ENCODE data around the gene FASTKD2. TPM values are rescaled to one million over a fixed set of nuclear protein-coding genes. Genes with fewer than 3 reads are reported as not detected.
A peak's percentile ranks its signal among the peaks of the same experiment; 100 is the strongest.

Gene FASTKD2
- total RNA-seq, 1 experiment from 2014 or later, result 31.5 TPM

GRCh38 chr2:206764673-206765241 lies 649 bp upstream of the FASTKD2 start:
- peaks cover 22% of the 10 kb centered on the region for H3K4me1 Mint-ChIP-seq (ENCODE audit: low read depth, unreplicated experiment)
- no TSS peak for BruUV-seq (replicated peaks)
- no peaks in the 10 kb centered on the region for H3K9me3 Mint-ChIP-seq (ENCODE audit: low read depth, unreplicated experiment)
- intact Hi-C loops (cut with micrococcal nuclease; ENCODE audit: unreplicated experiment), result loop anchor here (5.0 kb wide), 1 partner anchor 207 kb away; no protein-coding TSS in a partner anchor
- H3K27me3 Mint-ChIP-seq (ENCODE audit: unreplicated experiment), result no peaks in the 10 kb centered on the region
- H3K4me3 Mint-ChIP-seq (ENCODE audit: low read depth, unreplicated experiment), result peak overlapping the region; percentile 77
- no peak for TF ChIP-seq CTCF (IDR thresholded peaks at IDR 0.05; ENCODE audit: unreplicated experiment)
- H3K27ac Mint-ChIP-seq (ENCODE audit: unreplicated experiment), result peak overlapping the region; percentile 94
- CTCF ChIA-PET, result no interaction called here
- peak; percentile 2 for DNase-seq
- peaks cover 26% of the 10 kb centered on the region for H3K36me3 Mint-ChIP-seq (ENCODE audit: insufficient read depth, unreplicated experiment)

DNA sequence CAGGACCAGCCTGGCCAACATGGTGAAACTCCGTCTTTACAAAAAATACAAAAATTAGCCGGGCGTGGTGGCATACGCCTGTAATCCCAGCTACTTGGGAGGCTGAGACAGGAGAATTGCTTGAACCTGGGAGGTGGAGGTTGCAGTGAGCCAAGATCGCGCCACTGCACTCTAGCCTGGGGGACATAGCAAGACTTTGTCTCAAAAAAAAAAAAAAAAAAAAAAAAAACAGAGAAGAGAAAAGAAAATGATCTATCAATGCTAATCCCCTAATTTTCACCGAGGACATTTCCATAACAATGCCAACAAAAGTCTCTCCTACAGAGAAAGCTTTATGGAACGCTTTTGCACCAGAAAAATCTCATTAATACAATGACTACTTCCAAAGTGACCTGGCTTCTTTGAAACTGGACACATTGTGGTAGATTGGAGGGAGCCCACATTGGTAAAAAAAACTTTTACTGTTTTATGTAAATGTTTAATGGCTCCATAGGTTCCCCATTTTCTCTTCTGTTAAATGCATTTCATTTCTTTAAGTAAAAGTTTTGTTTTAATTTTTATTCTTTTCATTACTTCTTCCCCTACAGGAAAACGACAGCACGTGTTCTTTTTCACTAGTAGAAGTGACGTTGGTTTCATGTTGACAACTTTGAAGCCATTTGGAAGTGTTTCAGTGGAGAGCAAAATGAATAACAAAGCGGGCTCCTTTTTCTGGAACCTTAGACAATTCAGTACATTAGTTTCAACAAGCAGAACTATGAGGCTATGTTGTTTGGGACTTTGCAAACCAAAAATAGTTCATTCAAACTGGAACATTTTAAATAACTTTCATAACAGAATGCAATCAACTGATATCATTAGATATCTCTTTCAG lies 888 bp downstream of the FASTKD2 start:
- TF ChIP-seq CTCF (IDR thresholded peaks at IDR 0.05; ENCODE audit: unreplicated experiment), result no peak
- Mint-ChIP-seq H3K9me3 (ENCODE audit: low read depth, unreplicated experiment) (no peaks in the 10 kb centered on the region), H3K27ac (ENCODE audit: unreplicated experiment) (peak overlapping the region; percentile 94), H3K36me3 (ENCODE audit: insufficient read depth, unreplicated experiment) (peaks cover 36% of the 10 kb centered on the region), H3K4me1 (ENCODE audit: low read depth, unreplicated experiment) (peaks cover 22% of the 10 kb centered on the region), H3K4me3 (ENCODE audit: low read depth, unreplicated experiment) (peak overlapping the region; percentile 77), H3K27me3 (ENCODE audit: unreplicated experiment) (no peaks in the 10 kb centered on the region)
- CTCF ChIA-PET, result interaction anchor here (0.7 kb wide), 1 partner anchor 1607 kb away, joined by 9 read pairs; no protein-coding TSS in a partner anchor
- intact Hi-C loops (cut with micrococcal nuclease; ENCODE audit: unreplicated experiment), result loop anchor here (5.0 kb wide), 1 partner anchor 209 kb away; no protein-coding TSS in a partner anchor
- BruUV-seq (replicated peaks), result no TSS peak
- DNase-seq, result no peak

GRCh38 chr2:206774871-206775270 lies 9.5 kb downstream of the FASTKD2 start:
- Mint-ChIP-seq H3K27me3 (ENCODE audit: unreplicated experiment) (no peaks in the 10 kb centered on the region), H3K4me3 (ENCODE audit: low read depth, unreplicated experiment) (no peak overlapping the region), H3K27ac (ENCODE audit: unreplicated experiment) (no peak overlapping the region), H3K4me1 (ENCODE audit: low read depth, unreplicated experiment) (no peaks in the 10 kb centered on the region), H3K36me3 (ENCODE audit: insufficient read depth, unreplicated experiment) (peaks cover 47% of the 10 kb centered on the region), H3K9me3 (ENCODE audit: low read depth, unreplicated experiment) (no peaks in the 10 kb centered on the region)
- no TSS peak for BruUV-seq (replicated peaks)
- DNase-seq, result no peak
- intact Hi-C loops (cut with micrococcal nuclease; ENCODE audit: unreplicated experiment), result no loop called here
- no peak for TF ChIP-seq CTCF (IDR thresholded peaks at IDR 0.05; ENCODE audit: unreplicated experiment)
- CTCF ChIA-PET, result no interaction called here

DNA sequence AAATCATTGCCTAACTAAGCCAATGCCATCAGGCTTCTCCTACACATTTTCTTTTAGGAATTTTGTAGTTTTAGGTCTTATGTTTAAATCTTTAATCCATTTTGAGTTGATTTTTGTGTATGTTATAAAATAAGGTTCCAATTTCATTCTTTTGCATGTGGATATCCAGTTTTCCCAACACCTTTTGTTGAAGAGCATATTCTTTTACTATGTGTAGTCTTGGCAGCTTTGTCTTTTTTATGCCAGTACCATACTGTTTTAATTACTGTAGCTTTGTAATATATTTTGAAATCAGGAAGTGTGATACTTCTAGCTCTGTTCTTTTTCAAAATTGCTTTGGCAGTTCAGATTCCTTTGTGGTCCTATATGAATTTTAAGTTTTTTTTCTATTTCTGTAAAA lies 11.0 kb downstream of the FASTKD2 start:
- intact Hi-C loops (cut with micrococcal nuclease; ENCODE audit: unreplicated experiment), result no loop called here
- CTCF ChIA-PET, result no interaction called here
- H3K4me1 Mint-ChIP-seq (ENCODE audit: low read depth, unreplicated experiment), result no peaks in the 10 kb centered on the region
- no TSS peak for BruUV-seq (replicated peaks)
- H3K36me3 Mint-ChIP-seq (ENCODE audit: insufficient read depth, unreplicated experiment), result peaks cover 38% of the 10 kb centered on the region
- DNase-seq, result no peak
- no peak overlapping the region for H3K4me3 Mint-ChIP-seq (ENCODE audit: low read depth, unreplicated experiment)
- no peaks in the 10 kb centered on the region for H3K9me3 Mint-ChIP-seq (ENCODE audit: low read depth, unreplicated experiment)
- no peak for TF ChIP-seq CTCF (IDR thresholded peaks at IDR 0.05; ENCODE audit: unreplicated experiment)
- H3K27ac Mint-ChIP-seq (ENCODE audit: unreplicated experiment), result no peak overlapping the region
- H3K27me3 Mint-ChIP-seq (ENCODE audit: unreplicated experiment), result no peaks in the 10 kb centered on the region

All from Calu3 (cell line).